SK-N-SH (cell line): ENCODE results near the gene PLCB3. TPM values are rescaled to one million over a fixed set of nuclear protein-coding genes. Genes with fewer than 3 reads are reported as not detected.

ENCODE experiments used
- CTCF ChIA-PET: fragments of 300-600, 350-600 bp; formaldehyde crosslinking; extraction: SDS; loops from one replicate; lab custom pipeline; 2021; lab: Yijun Ruan, JAX
- POLR2A ChIA-PET: fragments of 350-600 bp; sonication (Branson Sonifier 250); formaldehyde crosslinking; extraction: SDS; loops from one replicate; lab custom pipeline; 2020; ENCODE audit warnings: antibody characterized with exemption, inconsistent platforms; lab: Yijun Ruan, JAX
- DNase-seq: peaks from one replicate; pipeline ENCODE4 v3.0.0; 2012
- H2AFZ ChIP-seq: fragments of 200-600 bp; sonication (generic); 2 replicates; pipeline ENCODE4 v1.8.1; 2016; ENCODE audit warnings: antibody characterized with exemption, mild to moderate bottlenecking, low read depth
- H3F3A ChIP-seq: fragments of 200-600 bp; sonication (generic); replicated peaks from 2 replicates; pipeline ENCODE3; 2016; ENCODE audit warnings: antibody characterized with exemption, mild to moderate bottlenecking; ENCODE audit not compliant: insufficient read depth
- H3K27ac ChIP-seq, 2 experiments: fragments of 200-500 bp in 1 of 2; fragments of 200-600 bp in 1 of 2; sonication (Bioruptor generic) in 1 of 2; sonication (generic), shearing (Covaris generic) in 1 of 2; 2 replicates each; pipeline versions ENCODE4 v1.5.1 to v1.6.1; 2014 to 2016; ENCODE audit warnings: low read depth in 2 of 2, inconsistent platforms in 1 of 2, low read length in 1 of 2, mild to moderate bottlenecking in 1 of 2, mixed read lengths in 1 of 2
- H3K27me3 ChIP-seq: fragments of 200-600 bp; sonication (generic), shearing (Covaris generic); 2 replicates; pipeline ENCODE4 v1.6.1; 2016; ENCODE audit warnings: mixed run types; ENCODE audit not compliant: insufficient read depth
- H3K36me3 ChIP-seq, 2 experiments: fragments of 200-500 bp in 1 of 2; fragments of 200-600 bp in 1 of 2; sonication (Bioruptor generic) in 1 of 2; sonication (generic) in 1 of 2; replicated peaks in 1 of 2; 2 replicates each; pipeline versions ENCODE3 to v1.5.1; 2014 to 2016; ENCODE audit warnings: low read length in 1 of 2, mild to moderate bottlenecking in 1 of 2; ENCODE audit not compliant: insufficient read depth in 2 of 2, control insufficient read depth in 1 of 2
- H3K4me1 ChIP-seq, 2 experiments: fragments of 200-500 bp in 1 of 2; fragments of 200-600 bp in 1 of 2; sonication (Bioruptor generic) in 1 of 2; sonication (generic), shearing (Covaris generic) in 1 of 2; 2 replicates each; pipeline versions ENCODE4 v1.5.1 to v1.6.1; 2014 to 2016; ENCODE audit warnings: low read depth in 1 of 2, low read length in 1 of 2, mixed run types in 1 of 2; ENCODE audit not compliant: insufficient read depth in 2 of 2, control insufficient read depth in 1 of 2
- H3K4me2 ChIP-seq: fragments of 200-600 bp; sonication (generic), shearing (Covaris generic); 2 replicates; pipeline ENCODE4 v1.6.1; 2017; ENCODE audit warnings: mixed run types
- H3K4me3 ChIP-seq, 2 experiments: fragments of 200-500 bp in 1 of 2; fragments of 200-600 bp in 1 of 2; sonication (Bioruptor generic) in 1 of 2; sonication (generic), shearing (Covaris generic) in 1 of 2; 2 replicates each; pipeline versions ENCODE4 v1.5.1 to v1.8.1; 2014 to 2016; ENCODE audit warnings: low read depth in 2 of 2, inconsistent platforms in 1 of 2, low read length in 1 of 2, mild to moderate bottlenecking in 1 of 2, mixed read lengths in 1 of 2, moderate library complexity in 1 of 2
- H3K79me2 ChIP-seq: fragments of 200-600 bp; sonication (generic); 2 replicates; pipeline ENCODE4 v1.8.1; 2017; ENCODE audit warnings: mild to moderate bottlenecking; ENCODE audit not compliant: insufficient read depth
- H3K9ac ChIP-seq: fragments of 200-600 bp; sonication (generic); 2 replicates; pipeline ENCODE4 v1.6.1; 2017; ENCODE audit warnings: mixed run types
- H3K9me2 ChIP-seq: fragments of 200-600 bp; sonication (generic); 2 replicates; pipeline ENCODE4 v1.6.1; 2017; ENCODE audit warnings: mixed run types
- H3K9me3 ChIP-seq: fragments of 200-600 bp; sonication (generic); 2 replicates; pipeline ENCODE4 v1.6.1; 2017; ENCODE audit warnings: mixed run types, mild to moderate bottlenecking, moderate library complexity
- H4K20me1 ChIP-seq: fragments of 200-600 bp; sonication (generic); 2 replicates; pipeline ENCODE4 v1.6.1; 2017; ENCODE audit warnings: mild to moderate bottlenecking, mixed run types; ENCODE audit not compliant: insufficient read depth
- EP300 ChIP-seq, 2 experiments: IDR thresholded peaks; 2 replicates each; pipeline versions ENCODE4 v1.4.0 to v1.6.1; 2012; ENCODE audit warnings: borderline replicate concordance in 1 of 2, low read depth in 1 of 2, low read length in 1 of 2
- FOSL2 ChIP-seq: IDR thresholded peaks from 2 replicates; pipeline ENCODE4 v1.4.0; 2012; ENCODE audit warnings: low read depth, mild to moderate bottlenecking, moderate library complexity, borderline replicate concordance
- FOXJ3 ChIP-seq: sonication (generic); formaldehyde crosslinking; IDR thresholded peaks from 2 replicates; pipeline ENCODE4 v1.5.1; 2020; ENCODE audit warnings: mild to moderate bottlenecking, missing genetic modification reagents
- FOXM1 ChIP-seq: IDR thresholded peaks from 2 replicates; pipeline ENCODE4 v1.4.0; 2012; ENCODE audit warnings: low read depth, mild to moderate bottlenecking
- GABPA ChIP-seq: IDR thresholded peaks from 2 replicates; pipeline ENCODE4 v1.4.0; 2012; ENCODE audit warnings: low read depth, mild to moderate bottlenecking
- IRF3 ChIP-seq: fragments of 150-350 bp; IDR thresholded peaks from 2 replicates; pipeline ENCODE4 v1.6.1; 2016; ENCODE audit warnings: mild to moderate bottlenecking, low read depth, low read length
- JUND ChIP-seq: IDR thresholded peaks from 2 replicates; pipeline ENCODE4 v1.4.0; 2012
- MAX ChIP-seq: IDR thresholded peaks from 2 replicates; pipeline ENCODE4 v1.4.0; 2012; ENCODE audit warnings: low read depth
- MEF2A ChIP-seq: IDR thresholded peaks from 2 replicates; pipeline ENCODE4 v1.4.0; 2012; ENCODE audit warnings: low read depth, borderline replicate concordance
- MXI1 ChIP-seq: IDR thresholded peaks from 2 replicates; pipeline ENCODE4 v1.6.1; 2012; ENCODE audit warnings: mild to moderate bottlenecking, low read depth, low read length, improper control_type of control experiment
- NFIC ChIP-seq: IDR thresholded peaks from 2 replicates; pipeline ENCODE4 v1.4.0; 2012; ENCODE audit warnings: borderline replicate concordance
- NRF1 ChIP-seq: IDR thresholded peaks from 2 replicates; pipeline ENCODE4 v1.6.1; 2012; ENCODE audit warnings: low read depth, mild to moderate bottlenecking, low read length
- RAD21 ChIP-seq: IDR thresholded peaks from 2 replicates; pipeline ENCODE4 v1.6.1; 2012; ENCODE audit warnings: mild to moderate bottlenecking, low read length
- RCOR1 ChIP-seq: fragments of 150-350 bp; IDR thresholded peaks from 2 replicates; pipeline ENCODE4 v1.6.1; 2017; ENCODE audit warnings: antibody characterized with exemption, low read length
- RXRA ChIP-seq: IDR thresholded peaks from 2 replicates; pipeline ENCODE4 v1.4.0; 2012; ENCODE audit warnings: low read depth, mild to moderate bottlenecking, borderline replicate concordance
- SIN3A ChIP-seq: IDR thresholded peaks from 2 replicates; pipeline ENCODE4 v1.6.1; 2012; ENCODE audit warnings: low read depth, mild to moderate bottlenecking, low read length, moderate library complexity, borderline replicate concordance
- SMC3 ChIP-seq: IDR thresholded peaks from 2 replicates; pipeline ENCODE4 v1.6.1; 2012; ENCODE audit warnings: low read depth, low read length, improper control_type of control experiment
- YY1 ChIP-seq: IDR thresholded peaks from 2 replicates; pipeline ENCODE4 v1.4.0; 2012; ENCODE audit warnings: low read depth, mild to moderate bottlenecking
- WGBS: methylation state at CpG from one replicate; pipeline ENCODE4 v1.1.6; 2017; ENCODE audit warnings: low lambda C conversion rate; 5-methylcytosine and 5-hydroxymethylcytosine counted together
- polyA plus RNA-seq, 3 experiments: library from polyadenylated mRNA; depleted of rRNA; stranded (reverse); fragments of >200 nt; gene quantifications; 2 replicates each; pipeline ENCODE4 v1.2.3, GENCODE V29; 2012
- TF ChIP-seq, protein P1 (sequence below): fragments of 150-350 bp; IDR thresholded peaks from 2 replicates; pipeline ENCODE4 v1.6.1; 2017; ENCODE audit warnings: antibody characterized with exemption, low read length, low read depth, borderline replicate concordance

PLCB3 gene
- polyA plus RNA-seq, 1 of the 3 experiments (the other 2 are of a cell fraction): 30.4 TPM

GRCh38 chr11:64259533-64260067 is 8.3 kb downstream of the PLCB3 start:
- Histone ChIP-seq H4K20me1 (no peaks in the 10 kb centered on the region), H3K27ac (no peak overlapping the region), H3K4me3 (no peak overlapping the region), H3K79me2 (no peaks in the 10 kb centered on the region; the same call in none of the 2 replicates), H2AFZ (no peak overlapping the region), H3K27me3 (no peaks in the 10 kb centered on the region), H3F3A (peaks cover 3% of the 10 kb centered on the region), H3K4me1 (peaks cover 0 to 21% of the 10 kb centered on the region in 2 experiments; a peak in 2 of 4 replicates), H3K4me2 (no peak overlapping the region), H3K9ac (no peak overlapping the region), H3K9me2 (no peaks in the 10 kb centered on the region), H3K9me3 (no peaks in the 10 kb centered on the region), H3K36me3 (peaks cover 29 to 38% of the 10 kb centered on the region in 2 experiments)
- no peak for DNase-seq
- POLR2A ChIA-PET: no interaction called here
- WGBS: 92% methylated on average over 4 of the region's 4 CpGs
- TF ChIP-seq FOXM1 (no peak), GABPA (no peak), YY1 (no peak), MXI1 (no peak), FOXJ3 (no peak), SMC3 (no peak), RAD21 (no peak), EP300 (IDR thresholded peaks at IDR 0.05; ENCODE audit: borderline replicate concordance in 1 of 2, low read depth in 1 of 2, low read length in 1 of 2) (no peak), RCOR1 (no peak), JUND (no peak), FOSL2 (no peak), MEF2A (no peak), RXRA (no peak), NRF1 (no peak), SIN3A (no peak), MAX (no peak), IRF3 (no peak), NFIC (no peak)
- TF ChIP-seq, protein P1, sequence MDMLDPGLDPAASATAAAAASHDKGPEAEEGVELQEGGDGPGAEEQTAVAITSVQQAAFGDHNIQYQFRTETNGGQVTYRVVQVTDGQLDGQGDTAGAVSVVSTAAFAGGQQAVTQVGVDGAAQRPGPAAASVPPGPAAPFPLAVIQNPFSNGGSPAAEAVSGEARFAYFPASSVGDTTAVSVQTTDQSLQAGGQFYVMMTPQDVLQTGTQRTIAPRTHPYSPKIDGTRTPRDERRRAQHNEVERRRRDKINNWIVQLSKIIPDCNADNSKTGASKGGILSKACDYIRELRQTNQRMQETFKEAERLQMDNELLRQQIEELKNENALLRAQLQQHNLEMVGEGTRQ: no peak
- CTCF ChIA-PET: no interaction called here
